Retinal pigment epithelial cell (primary cell): ENCODE measurements around the gene RTL10.

ENCODE experiments used
- DNase-seq: peaks from one replicate; pipeline ENCODE4 v3.0.0-alpha.2; 2010; ENCODE audit warnings: low read depth
- H3K4me3 ChIP-seq: 2 replicates; pipeline ENCODE4 v1.5.1; 2011; ENCODE audit warnings: mild to moderate bottlenecking, low read length, control low read depth, moderate library complexity
- TF ChIP-seq, protein P1 (sequence below): conservative IDR thresholded peaks from 2 replicates; pipeline ENCODE4 v1.5.1; 2011; ENCODE audit warnings: low read depth, low read length, control low read depth, inconsistent platforms

RTL10 gene

DNA sequence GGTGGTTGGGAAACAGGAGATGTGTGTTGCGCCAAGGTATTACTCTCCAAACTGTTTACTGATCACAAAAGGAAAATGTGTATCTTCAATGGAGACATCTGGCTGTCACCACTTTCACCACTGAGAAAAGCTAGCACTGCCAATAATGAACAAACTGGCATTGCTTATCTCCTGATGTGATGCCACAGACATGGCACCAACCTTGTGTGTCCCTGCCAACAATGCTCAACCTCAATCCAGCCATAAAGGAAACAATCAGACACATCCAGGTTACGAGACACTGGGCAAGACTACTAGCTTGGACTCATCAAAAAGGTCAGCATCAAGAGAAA lies 28.1 kb downstream of the RTL10 start:
- DNase-seq: no peak
- TF ChIP-seq, protein P1, sequence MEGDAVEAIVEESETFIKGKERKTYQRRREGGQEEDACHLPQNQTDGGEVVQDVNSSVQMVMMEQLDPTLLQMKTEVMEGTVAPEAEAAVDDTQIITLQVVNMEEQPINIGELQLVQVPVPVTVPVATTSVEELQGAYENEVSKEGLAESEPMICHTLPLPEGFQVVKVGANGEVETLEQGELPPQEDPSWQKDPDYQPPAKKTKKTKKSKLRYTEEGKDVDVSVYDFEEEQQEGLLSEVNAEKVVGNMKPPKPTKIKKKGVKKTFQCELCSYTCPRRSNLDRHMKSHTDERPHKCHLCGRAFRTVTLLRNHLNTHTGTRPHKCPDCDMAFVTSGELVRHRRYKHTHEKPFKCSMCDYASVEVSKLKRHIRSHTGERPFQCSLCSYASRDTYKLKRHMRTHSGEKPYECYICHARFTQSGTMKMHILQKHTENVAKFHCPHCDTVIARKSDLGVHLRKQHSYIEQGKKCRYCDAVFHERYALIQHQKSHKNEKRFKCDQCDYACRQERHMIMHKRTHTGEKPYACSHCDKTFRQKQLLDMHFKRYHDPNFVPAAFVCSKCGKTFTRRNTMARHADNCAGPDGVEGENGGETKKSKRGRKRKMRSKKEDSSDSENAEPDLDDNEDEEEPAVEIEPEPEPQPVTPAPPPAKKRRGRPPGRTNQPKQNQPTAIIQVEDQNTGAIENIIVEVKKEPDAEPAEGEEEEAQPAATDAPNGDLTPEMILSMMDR: no peak
- H3K4me3 ChIP-seq: no peak overlapping the region

DNA sequence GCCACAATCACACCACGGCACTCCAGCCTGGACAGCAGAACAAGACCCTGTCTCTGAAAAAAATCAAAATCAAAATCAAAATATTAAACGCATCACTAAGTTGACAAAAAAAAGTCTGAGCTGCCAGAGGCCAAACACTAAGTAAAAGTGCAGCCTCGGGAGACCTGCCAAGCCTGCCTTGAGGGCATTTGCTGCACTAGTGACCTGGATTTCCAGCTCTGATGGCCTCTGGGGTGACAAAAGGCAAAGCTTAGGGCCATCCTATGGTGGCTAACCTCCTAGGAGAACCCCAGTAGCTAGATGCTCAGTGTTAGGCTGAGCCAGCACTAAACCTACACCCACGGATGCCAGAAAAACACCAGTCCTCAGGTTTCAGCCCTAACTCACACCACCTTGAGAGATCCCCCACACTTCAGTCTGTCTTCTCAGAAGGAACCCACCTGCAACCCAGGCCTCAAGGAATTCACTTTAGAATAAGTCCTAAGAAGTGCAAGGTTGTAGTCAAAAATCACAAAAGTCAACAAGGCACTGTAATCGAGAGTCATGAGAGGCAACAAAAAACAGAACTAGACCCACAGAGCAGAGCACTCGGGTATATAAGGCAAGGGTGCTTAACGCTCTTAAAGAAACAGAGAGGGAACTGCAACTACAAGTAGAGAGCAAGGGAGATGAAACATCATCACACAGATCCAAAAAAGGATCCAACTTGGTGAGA lies 28.6 kb downstream of the RTL10 start:
- TF ChIP-seq, protein P1: no peak
- DNase-seq: no peak

DNA sequence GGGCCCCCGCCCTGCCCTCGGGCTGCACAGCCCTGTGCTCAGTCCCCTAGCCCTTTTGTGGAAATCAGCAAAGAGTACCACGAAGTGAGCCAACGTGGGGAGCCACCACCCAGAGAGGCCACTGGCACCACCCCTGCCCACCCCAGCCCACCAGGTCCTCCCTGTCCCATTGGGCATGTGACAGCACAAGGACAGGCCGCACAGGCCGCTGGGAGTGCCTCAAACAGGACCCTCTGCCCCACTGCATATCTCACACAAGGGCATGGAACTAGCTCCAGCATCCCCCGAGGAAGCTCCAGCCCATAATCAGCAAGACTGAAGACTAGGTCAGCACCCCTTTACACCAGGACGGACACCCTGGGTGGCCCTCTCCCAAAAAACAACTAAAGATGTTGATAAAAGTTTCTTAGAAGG lies 29.7 kb downstream of the RTL10 start:
- no peak for DNase-seq
- H3K4me3 ChIP-seq: no peak overlapping the region
- TF ChIP-seq, protein P1: no peak

More for the DNA sequence above, 28.6 kb downstream of the RTL10 start:
- H3K4me3 ChIP-seq: no peak overlapping the region

DNA sequence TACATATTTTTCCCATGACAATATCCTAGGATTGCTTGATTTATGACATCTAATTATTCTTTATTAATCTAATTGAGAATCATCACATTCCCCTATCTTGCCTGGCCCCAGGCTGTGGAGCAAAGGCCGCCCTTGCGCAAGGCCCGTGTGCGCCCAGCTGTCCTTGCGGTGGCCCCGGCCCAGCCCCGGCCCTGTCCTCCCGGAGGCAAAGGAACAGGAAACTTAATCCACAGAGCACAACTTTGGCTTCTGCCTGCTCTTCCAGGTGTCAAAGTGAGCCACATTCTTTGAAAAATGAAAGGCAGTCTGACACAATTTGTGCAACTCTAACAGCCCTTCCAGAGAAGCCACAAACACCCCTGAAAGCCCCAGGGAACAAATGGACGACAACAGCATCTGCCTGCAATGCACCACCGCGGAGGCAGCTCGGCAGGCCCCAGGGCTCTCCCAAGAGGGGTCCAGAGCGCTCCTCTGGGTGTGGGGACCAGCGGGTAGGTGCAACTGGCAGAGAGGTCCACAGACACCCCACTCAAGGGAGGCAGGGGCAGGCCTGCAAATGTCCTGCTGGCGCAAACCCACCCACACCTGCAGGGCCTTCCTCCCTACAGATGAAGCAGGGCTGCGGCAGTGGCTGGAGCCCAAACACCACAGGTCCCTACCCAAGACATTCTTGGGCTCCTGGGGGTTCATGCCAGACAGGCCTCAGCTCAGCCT lies 30.3 kb downstream of the RTL10 start:
- no peak for DNase-seq
- TF ChIP-seq, protein P1: no peak
- no peak overlapping the region for H3K4me3 ChIP-seq

DNA sequence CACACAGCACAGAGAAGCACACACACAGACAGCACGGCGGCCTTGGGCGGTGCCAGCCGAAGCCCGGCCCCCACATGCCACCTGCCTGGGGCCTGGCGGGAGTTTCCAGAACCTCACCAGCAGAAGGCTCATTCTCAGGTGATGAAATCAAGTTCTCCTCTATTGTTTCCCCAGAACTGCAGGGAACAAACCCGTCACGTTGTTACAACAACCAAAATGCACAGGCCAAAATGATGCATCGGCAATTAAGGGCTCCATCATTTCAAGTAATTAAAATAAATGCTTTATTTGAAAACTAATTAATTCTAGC lies 30.8 kb downstream of the RTL10 start:
- no peak for DNase-seq
- TF ChIP-seq, protein P1: no peak
- H3K4me3 ChIP-seq: no peak overlapping the region

DNA sequence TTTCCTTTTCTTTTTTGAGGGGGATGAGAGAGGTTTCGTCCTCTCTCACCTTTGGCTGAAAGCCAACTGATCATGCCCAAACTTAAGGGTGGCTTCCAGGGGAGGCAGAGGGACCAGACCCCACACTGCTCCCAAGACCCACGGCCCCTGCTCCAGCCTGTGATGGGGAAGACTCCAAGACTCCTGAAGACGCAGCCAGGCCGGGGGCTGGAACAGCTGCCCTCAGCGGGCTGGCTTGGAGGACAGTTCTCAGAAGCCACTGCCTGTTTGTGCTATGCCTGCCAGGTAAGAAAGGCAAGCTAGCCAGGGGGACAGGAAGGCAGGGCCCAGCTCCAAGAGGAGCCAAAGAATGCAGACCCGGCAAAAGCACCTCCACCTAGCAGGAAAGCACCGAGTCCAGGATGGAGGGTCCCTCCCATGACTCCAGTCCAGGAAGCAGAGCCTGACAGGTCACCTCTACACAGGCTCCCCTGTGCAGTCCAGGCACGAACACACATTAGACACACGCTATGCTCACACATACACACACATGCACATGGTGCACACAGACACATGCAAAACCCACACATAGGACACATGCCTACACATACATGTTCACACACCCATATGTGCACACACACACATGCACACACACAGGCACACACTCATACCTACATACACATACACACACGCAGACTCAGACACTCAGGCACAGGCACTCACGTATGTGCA lies 31.3 kb downstream of the RTL10 start:
- no peak for DNase-seq
- TF ChIP-seq, protein P1: no peak
- no peak overlapping the region for H3K4me3 ChIP-seq
